GM21423 (cell line): ENCODE results near the gene RNF126.
"Not testable (repeated sequence)": the region's sequence is repeated elsewhere in the genome, so short reads cannot be mapped to it uniquely, and the experiment has no call there.

Source experiments
- ATAC-seq: cut with Tn5 transposase; IDR thresholded peaks from one replicate; pipeline ENCODE4 v1.9.1; 2021; ENCODE audit warnings: mild to moderate bottlenecking, moderate library complexity; ENCODE audit not compliant: unreplicated experiment

RNF126 gene

DNA sequence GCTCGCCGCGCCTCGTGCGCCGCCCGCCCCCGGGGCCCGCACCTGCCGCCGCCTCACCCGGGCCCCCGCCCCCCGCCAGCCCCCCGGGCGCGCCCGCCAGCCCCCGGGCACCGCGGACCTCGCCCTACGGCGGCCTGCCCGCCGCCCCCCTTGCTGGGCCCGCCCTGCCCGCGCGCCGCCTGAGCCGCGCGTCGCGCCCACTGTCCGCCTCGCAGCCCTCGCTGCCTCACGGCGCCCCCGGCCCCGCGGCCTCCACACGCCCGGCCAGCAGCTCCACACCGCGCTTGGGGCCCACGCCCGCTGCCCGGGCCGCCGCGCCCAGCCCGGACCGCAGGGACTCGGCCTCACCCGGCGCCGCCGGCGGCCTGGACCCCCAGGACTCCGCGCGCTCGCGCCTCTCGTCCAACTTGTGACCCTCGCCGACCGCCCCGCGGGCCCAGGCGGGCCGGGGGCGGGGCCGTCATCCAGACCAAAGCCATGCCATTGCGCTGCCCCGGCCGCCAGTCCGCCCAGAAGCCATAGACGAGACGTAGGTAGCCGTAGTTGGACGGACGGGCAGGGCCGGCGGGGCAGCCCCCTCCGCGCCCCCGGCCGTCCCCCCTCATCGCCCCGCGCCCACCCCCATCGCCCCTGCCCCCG is 46.8 kb downstream of the RNF126 start:
- no peak for ATAC-seq

DNA sequence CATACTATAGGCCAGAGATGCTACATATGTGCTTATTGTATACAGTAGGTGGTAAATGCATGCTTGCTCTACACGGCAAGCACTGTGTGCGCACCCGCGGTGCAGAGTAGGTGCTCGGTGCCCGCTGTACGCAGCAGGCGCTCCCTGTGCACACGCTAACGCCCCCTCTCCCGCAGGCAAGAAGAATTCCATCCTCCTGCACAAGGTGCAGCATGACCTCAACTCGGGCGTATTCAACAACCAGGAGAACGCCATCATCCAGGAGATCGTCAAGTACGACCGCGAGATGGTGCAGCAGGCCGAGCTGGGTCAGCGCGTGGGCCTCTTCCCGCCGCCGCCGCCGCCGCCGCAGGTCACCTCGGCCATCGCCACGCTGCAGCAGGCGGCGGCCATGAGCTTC is 47.4 kb downstream of the RNF126 start:
- ATAC-seq, result no peak

DNA sequence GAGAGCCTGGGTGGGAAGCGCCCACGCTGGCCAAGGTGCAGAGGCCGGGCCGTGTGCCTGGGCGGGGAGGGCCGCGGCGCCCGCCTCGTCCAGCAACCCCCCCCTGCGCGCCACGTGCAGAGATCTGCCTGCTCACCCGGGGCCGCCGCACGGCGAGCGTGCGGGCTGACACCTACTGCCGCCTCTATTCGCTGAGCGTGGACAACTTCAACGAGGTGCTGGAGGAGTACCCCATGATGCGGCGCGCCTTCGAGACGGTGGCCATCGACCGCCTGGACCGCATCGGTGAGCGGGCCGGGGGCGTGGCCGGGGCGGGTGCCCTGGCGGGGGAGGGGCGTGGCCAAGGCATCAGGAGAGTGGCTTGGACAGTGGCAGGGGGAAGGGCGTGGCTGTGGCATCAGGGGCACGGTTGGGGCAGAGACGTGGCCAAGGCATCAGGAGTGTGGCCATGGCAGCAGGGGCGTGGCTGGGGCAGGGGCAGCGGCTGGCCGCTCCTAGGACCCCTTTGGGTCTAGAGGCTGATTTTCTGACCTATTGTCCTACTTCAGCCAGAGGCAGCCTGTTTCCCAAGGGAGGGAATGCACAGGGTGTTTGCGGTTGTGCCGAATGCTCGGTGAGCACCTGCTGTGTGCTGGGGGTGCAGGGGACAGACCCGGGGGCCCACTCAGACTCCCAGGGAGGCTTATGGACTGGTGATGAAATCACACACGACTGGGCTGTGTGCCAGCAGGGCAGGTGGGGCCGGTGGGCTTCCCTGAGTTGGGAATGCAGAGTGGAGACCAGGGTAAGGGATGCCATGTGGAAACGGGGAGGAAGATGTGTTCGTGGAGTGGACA is 49.1 kb downstream of the RNF126 start:
- no peak for ATAC-seq

DNA sequence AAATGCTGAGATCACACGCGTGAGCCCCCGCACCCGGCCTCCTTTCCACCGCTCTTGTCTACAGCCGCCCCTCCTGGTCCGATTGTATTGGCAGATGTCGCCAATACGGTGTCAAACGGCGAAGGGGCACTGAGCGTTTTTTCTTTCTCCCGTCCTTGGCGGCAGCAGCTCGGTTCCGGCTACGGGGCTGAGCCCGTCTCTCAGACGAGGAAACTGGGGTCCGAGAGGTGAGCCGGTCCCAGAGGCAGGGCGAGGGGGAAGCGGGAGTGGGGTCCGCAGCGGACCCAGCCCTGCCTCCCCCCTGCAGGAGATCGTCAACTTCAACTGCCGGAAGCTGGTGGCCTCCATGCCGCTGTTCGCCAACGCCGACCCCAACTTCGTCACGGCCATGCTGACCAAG is 50.1 kb downstream of the RNF126 start:
- no peak for ATAC-seq

DNA sequence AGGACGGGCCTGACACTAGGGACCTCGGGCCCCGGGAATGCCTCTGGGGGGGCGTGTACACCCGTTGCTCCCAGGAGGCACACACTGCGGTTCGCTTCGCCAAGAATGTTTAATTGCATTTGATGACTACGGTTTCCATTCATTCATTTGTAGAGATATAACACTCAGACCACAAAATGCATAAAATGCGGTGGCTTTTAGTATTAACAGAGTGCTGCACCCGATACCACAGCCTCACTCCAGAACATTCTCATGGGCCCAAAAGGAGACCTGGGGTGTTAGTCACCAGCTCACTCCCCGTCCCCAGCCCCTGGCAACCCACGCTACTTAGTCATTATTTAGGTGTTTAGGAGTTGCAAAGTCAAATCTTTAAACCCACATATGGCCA is 51.5 kb downstream of the RNF126 start:
- ATAC-seq, result no peak

DNA sequence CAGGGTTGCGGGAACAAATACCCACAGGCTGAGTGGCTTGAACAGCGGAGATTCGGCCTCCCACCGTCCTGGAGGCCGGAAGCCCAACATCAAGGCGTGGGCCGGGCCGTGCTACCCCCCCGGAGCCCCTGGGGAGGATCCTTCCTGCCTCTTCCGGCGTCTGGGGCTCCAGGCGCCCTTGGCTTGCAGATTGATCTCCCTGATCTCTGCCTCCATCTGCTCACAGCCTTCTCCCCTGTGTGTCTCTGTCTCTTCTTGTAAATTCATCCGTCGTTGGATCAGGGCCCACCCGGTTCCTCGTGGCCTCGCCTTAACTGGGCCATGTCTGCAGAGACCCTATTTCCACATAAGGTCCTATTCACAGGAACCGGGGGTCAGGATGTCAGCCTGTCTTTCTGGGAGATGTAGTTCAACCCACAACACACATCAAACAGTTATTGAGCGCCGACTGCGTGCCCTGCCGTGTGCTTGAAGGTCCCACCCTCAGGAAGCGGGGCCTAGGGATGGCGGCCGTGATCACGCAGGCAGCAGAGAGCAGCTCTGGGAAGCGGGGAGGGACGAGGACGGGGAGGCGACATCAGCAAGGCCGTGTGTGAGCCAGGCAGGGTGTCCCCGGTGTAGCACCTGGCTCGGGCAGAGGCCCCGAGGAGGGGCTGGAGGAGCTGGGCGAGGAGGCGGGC is 52.1 kb downstream of the RNF126 start:
- ATAC-seq, result no peak

DNA sequence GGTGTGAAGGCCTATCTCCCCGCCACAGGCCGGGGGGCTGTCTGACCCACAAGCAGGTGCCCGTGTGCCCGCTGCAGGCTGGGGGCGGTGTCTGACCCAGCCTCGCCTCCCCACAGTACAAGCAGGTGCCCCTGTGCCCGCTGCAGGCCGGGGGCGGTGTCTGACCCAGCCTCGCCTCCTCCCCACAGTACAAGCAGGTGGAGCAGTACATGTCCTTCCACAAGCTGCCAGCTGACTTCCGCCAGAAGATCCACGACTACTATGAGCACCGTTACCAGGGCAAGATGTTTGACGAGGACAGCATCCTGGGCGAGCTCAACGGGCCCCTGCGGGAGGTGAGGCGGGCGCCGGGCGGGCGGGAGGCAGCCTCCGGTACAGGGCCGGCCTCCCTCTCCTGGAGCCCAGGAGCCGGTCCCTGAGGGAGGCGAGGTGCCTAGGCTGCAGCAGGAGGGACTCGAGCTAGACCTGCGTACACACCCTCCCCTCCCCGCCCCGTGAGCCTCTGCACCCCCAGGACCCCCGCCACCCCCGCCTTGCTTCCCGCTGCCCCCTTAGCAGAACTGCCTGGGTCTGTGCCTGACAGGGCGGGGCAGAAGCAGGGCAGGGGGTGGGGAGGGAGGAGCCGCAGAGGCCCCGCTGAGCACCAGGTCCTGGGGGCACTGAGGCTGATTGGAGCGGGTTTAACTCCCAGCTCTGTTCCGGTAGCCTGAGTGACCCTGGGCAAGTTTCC is 52.8 kb downstream of the RNF126 start:
- no peak for ATAC-seq

DNA sequence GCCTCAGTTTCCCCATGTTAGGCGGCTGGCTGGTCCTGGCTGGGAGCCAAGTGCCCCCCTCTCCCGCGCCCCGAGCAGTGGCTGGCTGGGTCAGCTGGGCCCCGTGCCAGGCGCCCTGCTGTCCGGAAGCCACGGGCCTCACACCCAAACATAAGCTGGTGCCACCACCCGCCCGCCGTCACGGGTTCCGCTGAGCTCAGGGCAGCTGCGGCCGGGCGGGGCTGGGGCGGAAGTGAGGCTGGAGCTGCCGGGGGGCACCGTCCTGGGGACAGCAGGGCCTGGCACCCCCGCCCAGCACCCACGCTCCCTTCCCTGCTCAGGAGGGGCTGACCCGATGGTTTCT is 54.0 kb downstream of the RNF126 start:
- ATAC-seq, result no peak

DNA sequence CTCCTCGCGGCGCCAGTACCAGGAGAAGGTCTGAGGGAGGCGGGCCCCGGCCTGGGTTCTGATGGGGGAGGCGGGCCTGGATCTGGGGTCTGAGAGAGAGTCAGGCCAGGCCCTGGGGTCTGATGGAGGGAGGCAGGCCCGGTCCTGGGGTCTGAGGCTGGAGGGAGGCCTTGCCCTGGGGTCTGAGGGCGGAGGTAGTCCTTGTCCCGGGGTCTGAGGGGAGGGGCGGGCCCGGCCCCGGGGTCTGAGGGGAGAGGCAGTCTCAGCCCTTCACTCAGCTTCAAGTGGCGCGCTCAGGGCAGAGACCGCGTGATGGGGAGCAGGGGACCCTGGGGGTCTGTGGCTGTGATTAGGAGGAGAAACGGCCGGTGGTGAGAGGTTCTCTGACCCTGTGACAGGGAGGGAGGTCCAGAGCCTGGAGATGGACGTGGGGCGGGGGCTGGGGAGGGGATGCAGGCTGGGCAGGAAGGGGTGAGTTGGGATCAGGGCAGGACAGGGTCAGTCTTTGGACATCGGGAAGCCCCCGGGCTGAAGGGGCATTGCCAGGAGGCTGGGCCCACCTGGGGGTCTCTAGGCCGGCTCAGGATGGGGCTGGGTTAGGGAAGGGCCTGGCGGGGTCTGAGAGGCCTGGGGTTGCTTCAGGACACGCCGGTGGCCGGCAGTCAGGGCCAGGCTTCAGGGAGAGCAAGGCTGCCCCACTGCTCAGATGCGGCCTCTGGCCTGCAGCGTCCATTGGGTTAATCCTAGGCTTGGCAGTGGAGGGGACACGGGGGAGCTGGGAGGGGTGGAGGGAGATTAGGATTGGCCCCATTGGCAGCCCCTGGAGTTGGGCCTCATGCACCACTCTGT is 54.6 kb downstream of the RNF126 start:
- no peak for ATAC-seq

DNA sequence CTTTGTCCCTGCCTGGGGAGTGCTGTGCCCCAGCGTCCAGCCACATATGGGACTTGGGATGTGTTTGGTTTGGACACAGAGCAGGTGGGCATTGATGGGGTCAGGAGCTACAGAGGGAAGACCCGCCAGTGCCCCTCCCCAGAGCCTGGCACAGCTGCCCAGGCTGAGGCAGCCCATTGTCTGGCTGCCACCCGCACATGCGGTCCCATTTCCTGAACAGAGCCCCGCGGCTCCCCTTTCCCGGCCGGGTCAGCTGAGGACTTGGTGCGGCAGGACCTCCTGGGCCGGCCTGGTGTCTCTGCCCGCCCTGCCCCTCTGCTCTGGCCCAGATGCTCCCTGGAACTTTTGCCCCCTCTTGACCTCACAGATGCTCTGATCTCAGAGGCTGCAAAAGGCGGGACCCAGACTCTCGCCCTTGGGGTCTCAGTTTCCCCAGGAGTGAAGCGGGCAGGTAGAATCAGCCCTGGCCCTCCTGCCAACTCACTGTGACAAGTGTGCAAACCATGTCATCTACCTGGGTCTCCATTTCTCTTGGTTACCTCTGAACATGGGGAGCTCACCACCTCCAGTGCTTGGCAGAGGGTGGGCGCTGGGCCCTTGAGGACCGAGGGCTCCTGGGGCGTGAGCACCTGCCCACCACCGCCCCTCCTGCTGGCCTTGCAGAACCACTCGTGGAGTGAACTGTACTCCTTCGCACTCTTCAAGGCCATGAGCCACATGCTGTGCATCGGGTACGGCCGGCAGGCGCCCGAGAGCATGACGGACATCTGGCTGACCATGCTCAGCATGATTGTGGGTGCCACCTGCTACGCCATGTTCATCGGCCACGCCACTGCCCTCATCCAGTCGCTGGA is 55.5 kb downstream of the RNF126 start:
- ATAC-seq, result no peak

DNA sequence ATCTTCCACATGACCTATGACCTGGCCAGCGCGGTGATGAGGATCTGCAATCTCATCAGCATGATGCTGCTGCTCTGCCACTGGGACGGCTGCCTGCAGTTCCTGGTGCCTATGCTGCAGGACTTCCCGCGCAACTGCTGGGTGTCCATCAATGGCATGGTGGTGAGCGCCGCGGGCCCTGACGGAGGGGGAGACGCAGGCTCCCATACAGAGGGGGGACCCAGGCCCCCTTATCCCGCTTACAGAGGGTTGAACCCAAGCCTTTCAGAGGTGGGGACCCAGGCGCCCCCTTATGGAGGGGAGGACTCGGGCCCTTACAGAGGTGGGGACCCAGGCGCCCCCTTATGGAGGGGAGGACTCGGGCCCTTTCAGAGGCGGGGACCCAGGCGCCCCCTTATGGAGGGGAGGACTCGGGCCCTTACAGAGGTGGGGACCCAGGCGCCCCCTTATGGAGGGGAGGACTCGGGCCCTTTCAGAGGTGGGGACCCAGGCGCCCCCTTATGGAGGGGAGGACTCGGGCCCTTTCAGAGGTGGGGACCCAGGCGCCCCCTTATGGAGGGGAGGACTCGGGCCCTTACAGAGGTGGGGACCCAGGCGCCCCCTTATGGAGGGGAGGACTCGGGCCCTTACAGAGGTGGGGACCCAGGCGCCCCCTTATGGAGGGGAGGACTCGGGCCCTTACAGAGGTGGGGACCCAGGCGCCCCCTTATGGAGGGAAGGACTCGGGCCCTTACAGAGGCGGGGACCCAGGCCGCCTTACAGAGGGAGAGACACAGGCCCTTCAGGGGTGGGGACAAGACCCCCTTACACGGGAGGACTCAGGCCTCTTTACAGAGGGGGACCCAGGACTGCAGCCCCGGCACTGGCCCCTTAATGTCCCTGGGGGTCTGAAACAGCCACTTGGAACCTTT is 57.7 kb downstream of the RNF126 start:
- not testable (repeated sequence) for ATAC-seq

DNA sequence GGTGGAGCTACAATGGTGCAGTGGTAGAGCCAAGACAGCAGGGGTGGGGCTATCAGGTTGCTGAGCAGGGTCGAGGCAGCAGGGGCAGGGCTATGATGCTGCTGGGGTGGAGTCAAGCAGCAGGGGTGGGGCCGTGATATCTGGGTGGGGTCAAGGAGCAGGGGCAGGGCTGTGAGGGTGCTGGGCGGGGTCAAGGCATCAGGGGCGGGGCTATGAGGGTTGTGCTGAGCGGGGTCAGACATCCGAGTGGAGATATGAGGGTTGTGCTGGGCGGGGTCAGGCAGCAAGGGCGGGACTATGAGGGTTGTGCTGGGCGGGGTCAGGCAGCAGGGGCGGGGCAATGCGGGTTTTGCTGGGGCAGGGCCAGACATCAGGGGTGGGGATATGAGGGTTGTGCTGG is 58.7 kb downstream of the RNF126 start:
- no peak for ATAC-seq

DNA sequence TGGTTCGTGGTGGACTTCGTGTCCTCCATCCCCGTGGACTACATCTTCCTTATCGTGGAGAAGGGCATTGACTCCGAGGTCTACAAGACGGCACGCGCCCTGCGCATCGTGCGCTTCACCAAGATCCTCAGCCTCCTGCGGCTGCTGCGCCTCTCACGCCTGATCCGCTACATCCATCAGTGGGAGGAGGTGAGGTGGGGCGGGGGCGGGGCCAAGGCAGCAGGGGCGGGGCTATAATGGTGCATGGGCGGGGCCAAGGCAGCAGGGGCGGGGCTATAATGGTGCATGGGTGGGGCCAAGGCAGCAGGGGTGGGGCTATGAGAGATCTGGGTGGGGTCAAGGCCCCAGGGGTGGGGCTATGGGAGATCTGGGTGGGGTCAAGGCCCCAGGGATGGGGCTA is 59.2 kb downstream of the RNF126 start:
- not testable (repeated sequence) for ATAC-seq

DNA sequence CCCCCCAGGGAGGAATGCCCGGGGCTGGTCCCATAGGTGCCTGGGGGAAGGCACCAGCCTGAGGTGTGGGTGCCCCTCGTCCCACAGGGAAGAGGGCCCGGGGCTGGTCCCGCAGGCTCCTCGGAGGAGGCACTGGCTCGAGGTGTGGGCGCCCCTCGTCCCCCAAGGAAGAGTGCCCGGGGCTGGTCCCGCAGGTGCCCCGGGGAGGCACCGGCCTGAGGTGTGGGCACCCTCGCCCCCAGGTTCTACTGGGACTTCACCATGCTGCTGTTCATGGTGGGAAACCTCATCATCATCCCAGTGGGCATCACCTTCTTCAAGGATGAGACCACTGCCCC is 59.7 kb downstream of the RNF126 start:
- ATAC-seq, result not testable (repeated sequence)

DNA sequence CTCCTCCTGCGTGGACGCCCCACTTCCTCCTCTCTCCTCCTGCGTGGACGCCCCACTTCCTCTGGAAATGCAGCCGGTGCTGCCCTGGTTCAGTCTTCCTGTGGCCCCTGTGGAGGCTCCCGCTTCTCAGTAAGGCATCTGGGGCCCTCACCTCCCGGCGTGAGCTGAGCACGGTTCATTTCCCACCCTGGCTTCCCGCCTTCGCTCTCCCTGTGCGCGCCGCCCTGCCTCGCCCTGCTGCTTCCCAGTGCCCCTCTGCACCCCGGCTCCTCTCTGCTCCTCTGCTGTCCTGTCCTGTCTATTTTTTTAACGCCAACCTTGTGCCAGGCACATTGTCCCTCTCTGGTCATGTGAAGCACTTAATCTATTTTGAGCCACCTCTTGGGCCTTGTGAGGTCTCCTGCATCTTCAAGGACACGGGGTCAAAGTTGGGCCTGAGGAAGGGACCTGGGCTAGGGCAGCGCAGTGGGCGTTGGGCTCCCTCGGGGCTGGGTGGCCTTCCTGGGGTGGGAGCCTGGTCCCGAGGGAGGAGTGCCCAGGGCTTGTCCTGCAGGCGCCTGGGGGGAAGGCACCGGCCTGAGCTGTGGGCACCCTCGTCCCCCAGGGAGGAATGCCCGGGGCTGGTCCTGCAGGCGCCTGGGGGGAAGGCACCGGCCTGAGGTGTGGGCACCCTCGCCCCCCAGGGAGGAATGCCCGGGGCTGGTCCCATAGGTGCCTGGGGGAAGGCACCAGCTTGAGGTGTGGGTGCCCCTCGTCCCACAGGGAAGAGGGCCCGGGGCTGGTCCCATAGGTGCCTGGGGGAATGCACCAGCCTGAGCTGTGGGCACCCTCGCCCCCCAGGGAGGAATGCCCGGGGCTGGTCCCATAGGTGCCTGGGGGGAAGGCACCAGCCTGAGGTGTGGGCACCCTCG is 60.4 kb downstream of the RNF126 start:
- ATAC-seq, result no peak

DNA sequence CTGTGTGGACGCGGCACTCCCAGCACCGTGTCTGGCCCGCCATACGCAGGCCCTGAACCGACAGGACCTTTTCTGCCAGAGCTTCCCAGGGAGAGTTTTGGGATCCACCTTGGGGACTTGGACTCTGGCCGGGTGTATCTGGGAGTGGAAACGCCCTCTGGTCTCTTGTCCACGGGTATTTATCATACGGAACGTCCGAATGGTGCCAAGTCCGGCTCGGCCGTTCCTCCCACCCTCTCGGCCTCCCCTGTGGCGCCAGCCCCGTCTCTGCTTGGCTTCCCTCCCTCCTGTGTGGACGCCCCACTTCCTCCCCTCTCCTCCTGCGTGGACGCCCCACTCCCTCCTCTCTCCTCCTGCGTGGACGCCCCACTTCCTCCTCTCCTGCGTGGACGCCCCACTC is 61.2 kb downstream of the RNF126 start:
- no peak for ATAC-seq

DNA sequence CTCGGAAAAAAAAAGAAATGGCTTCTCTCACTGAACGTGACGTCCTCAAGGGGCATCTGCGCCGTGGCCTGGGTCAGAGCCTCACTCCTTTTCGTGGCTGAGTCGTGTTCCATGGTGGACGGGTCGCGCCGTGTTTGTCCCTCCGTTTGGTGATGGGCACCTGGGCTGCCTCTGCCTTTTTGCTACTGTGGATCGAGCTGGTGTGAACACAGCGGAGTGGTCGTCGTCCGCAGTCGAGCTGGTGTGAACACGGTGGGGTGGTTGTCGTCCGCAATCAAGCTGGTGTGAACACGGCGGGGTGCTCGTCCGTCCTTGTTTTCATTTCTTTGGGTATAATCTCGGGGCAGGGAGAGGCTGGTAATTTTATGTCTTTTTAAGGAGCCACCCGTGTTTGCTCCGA is 61.7 kb downstream of the RNF126 start:
- no peak for ATAC-seq
